ENCODE results near the gene REXO4.
"Not testable (repeated sequence)": the region's sequence is repeated elsewhere in the genome, so short reads cannot be mapped to it uniquely, and the experiment has no call there.

Gene REXO4

DNA sequence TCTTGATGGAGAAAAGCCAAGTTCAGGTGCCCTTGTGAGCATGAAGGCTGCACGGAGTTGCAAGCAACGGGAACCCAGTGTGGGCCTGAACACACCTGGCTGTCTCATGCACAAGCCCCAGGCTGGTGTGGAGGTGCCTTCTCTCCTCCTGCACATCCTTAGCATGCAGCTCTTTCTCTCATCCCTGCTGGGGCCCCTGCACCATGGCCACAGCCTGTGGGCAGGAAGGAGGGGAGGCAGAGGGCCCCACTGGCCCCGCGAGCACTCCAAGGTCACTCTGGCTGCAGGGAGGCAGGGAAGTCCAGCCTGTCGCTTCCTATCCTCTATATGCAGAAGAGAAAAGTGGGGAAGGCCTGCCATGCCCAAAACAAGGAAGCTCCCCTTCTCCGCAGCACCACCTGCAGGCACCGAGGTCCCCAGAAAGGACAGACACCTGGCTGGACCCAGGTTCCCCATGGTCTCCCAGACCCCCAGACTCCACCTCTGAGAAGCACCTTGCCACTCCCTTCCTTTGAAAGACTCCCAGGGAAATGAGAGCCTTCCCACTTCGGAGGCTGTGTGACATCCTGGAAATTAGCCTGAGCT, 23.0 kb downstream of the REXO4 start:
- no peak for TF ChIP-seq CTCF (IDR thresholded peaks at IDR 0.05; ENCODE audit: unreplicated experiment in 3 of 3)
- Mint-ChIP-seq H3K4me3 (no peak overlapping the region), H3K4me1 (no peaks in the 10 kb centered on the region), H3K27ac (no peak overlapping the region), H3K27me3 (ENCODE audit: low read depth) (peaks cover 9% of the 10 kb centered on the region), H3K9me3 (no peaks in the 10 kb centered on the region), H3K36me3 (ENCODE audit: low read depth) (no peaks in the 10 kb centered on the region)

- no peaks in the 10 kb centered on the region for H3K36me3 Mint-ChIP-seq (ENCODE audit: low read depth)
- H3K9me3 Mint-ChIP-seq, result no peaks in the 10 kb centered on the region
- no peaks in the 10 kb centered on the region for H3K4me1 Mint-ChIP-seq
- H3K4me3 Mint-ChIP-seq, result no peak overlapping the region
- TF ChIP-seq CTCF (IDR thresholded peaks at IDR 0.05; ENCODE audit: unreplicated experiment in 3 of 3), result no peak
- H3K27ac Mint-ChIP-seq, result no peak overlapping the region
- H3K27me3 Mint-ChIP-seq (ENCODE audit: low read depth), result peaks cover 9% of the 10 kb centered on the region
Observed at GRCh38 chr9:133393399-133393798, 24.4 kb downstream of the REXO4 start.

DNA sequence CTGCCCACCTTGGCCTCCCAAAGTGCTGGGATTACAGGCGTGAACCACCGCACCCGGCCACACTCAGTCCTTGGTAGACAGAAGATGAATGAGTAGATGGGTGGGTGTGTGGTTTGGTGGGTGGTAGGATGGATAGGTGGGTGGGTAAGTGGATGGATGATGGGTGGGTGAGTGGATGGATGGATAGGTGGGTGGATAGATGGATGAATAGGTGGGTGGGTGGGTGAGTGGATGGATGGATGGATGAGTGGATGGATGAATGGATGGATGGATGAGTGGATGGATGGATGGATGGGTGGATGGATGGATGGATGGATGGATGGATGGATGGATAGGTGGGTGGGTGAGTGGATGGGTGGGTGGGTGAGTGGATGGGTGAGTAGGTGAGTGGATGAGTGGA, 25.5 kb downstream of the REXO4 start:
- not testable (repeated sequence) for H3K9me3 Mint-ChIP-seq; H3K27ac Mint-ChIP-seq; H3K4me1 Mint-ChIP-seq; H3K36me3 Mint-ChIP-seq (ENCODE audit: low read depth); H3K27me3 Mint-ChIP-seq (ENCODE audit: low read depth); H3K4me3 Mint-ChIP-seq

- not testable (repeated sequence) for H3K36me3 Mint-ChIP-seq (ENCODE audit: low read depth); H3K27ac Mint-ChIP-seq; H3K9me3 Mint-ChIP-seq; H3K4me1 Mint-ChIP-seq; H3K27me3 Mint-ChIP-seq (ENCODE audit: low read depth); H3K4me3 Mint-ChIP-seq
Observed at GRCh38 chr9:133391449-133391848, 26.4 kb downstream of the REXO4 start.

GRCh38 chr9:133390713-133391112, 27.1 kb downstream of the REXO4 start:
- no peak overlapping the region for H3K27ac Mint-ChIP-seq
- no peaks in the 10 kb centered on the region for H3K36me3 Mint-ChIP-seq (ENCODE audit: low read depth)
- H3K9me3 Mint-ChIP-seq, result no peaks in the 10 kb centered on the region
- TF ChIP-seq CTCF (IDR thresholded peaks at IDR 0.05; ENCODE audit: unreplicated experiment in 3 of 3), result no peak
- H3K4me3 Mint-ChIP-seq, result no peak overlapping the region
- H3K4me1 Mint-ChIP-seq, result no peaks in the 10 kb centered on the region
- no peaks in the 10 kb centered on the region for H3K27me3 Mint-ChIP-seq (ENCODE audit: low read depth)

DNA sequence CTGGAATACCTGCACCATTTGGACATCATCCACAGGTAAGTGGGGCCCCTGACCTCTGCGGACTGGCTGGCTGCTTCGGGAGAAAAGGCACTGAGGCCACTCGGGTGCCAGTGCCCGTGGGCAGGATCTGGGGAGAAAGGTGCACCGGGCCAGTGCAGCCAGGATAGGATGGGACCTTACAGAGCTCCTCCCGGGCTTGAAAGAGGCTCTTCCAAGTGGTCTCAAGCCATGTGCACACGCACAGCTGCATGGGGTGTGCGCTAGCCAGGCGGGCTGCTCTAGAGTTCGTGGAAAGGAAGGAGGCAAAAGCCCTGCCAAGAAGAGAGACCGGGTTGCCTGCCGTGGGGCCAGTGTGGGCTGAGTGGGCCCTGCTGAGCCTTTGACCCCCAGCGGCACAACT, 28.2 kb downstream of the REXO4 start:
- no peak overlapping the region for H3K4me3 Mint-ChIP-seq
- no peaks in the 10 kb centered on the region for H3K9me3 Mint-ChIP-seq
- no peak overlapping the region for H3K27ac Mint-ChIP-seq
- TF ChIP-seq CTCF (IDR thresholded peaks at IDR 0.05; ENCODE audit: unreplicated experiment in 3 of 3), result no peak
- no peaks in the 10 kb centered on the region for H3K4me1 Mint-ChIP-seq
- no peaks in the 10 kb centered on the region for H3K27me3 Mint-ChIP-seq (ENCODE audit: low read depth)
- H3K36me3 Mint-ChIP-seq (ENCODE audit: low read depth), result no peaks in the 10 kb centered on the region

DNA sequence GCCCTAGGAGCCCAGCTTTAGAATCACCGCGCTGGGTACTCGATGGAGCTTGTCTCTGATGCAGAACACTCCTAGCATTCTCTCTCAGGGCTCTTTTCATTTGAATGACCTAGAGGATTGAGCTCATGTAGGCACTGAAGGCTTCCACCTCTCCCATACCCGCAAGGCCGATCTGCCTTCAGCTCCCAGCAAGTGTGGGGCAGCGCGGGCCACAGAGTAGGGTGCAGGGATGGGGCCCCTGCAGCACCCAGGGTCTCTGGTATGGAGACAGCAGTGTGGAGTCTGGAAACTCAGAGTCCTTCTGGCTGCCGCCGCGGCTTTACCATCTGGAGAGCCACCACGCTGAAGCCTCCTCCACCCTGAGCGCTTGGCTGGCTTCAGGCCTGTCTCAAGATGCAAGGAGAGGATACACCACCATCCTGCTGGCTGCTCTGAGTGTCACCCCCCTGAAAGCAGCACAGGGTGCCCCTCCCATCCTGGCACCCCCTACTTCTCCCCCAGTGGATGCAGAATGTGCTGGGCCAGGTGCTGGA, 28.7 kb downstream of the REXO4 start:
- Mint-ChIP-seq H3K4me3 (no peak overlapping the region), H3K9me3 (no peaks in the 10 kb centered on the region), H3K27me3 (ENCODE audit: low read depth) (no peaks in the 10 kb centered on the region), H3K36me3 (ENCODE audit: low read depth) (no peaks in the 10 kb centered on the region), H3K4me1 (no peaks in the 10 kb centered on the region), H3K27ac (no peak overlapping the region)
- no peak for TF ChIP-seq CTCF (IDR thresholded peaks at IDR 0.05; ENCODE audit: unreplicated experiment in 3 of 3)
